Kidney (tissue), 14 donors: ENCODE measurements around the gene TJP1. TPM values are rescaled to one million over a fixed set of nuclear protein-coding genes. Genes with fewer than 3 reads are reported as not detected.

ENCODE experiments used
- DNase-seq, 5 donors: peaks; one replicate each; pipeline ENCODE4 v3.0.0-alpha.2; 2013 to 2020
- FAIRE-seq: peaks from 2 replicates; lab custom pipeline; 2012; peaks lifted over from hg19 to GRCh38; lab: Jason Lieb, UNC
- H3K27ac ChIP-seq, 2 donors: one replicate each; pipeline ENCODE4 v1.7.0; 2013; ENCODE audit warnings: low read depth in 2 of 2, low read length in 2 of 2, inconsistent platforms in 1 of 2
- H3K27me3 ChIP-seq: one replicate; pipeline ENCODE4 v1.7.1; 2013; ENCODE audit warnings: low read length, inconsistent platforms; ENCODE audit not compliant: control insufficient read depth, insufficient read depth
- H3K36me3 ChIP-seq, 3 donors: one replicate each; pipeline versions ENCODE4 v1.7.0 to v1.7.1; 2013; ENCODE audit warnings: low read length in 3 of 3, control low read depth in 1 of 3, inconsistent platforms in 1 of 3; ENCODE audit not compliant: insufficient read depth in 3 of 3, control insufficient read depth in 2 of 3
- H3K4me1 ChIP-seq, 3 donors: one replicate each; pipeline versions ENCODE4 v1.7.0 to v1.7.1; 2013; ENCODE audit warnings: low read length in 3 of 3, inconsistent platforms in 1 of 3, low read depth in 1 of 3; ENCODE audit not compliant: control insufficient read depth in 2 of 3, insufficient read depth in 2 of 3
- H3K4me3 ChIP-seq, 3 donors: one replicate each; pipeline versions ENCODE4 v1.7.0 to v1.8.1; 2013; ENCODE audit warnings: low read length in 3 of 3, control low read depth in 1 of 3, inconsistent platforms in 1 of 3
- H3K9ac ChIP-seq, 3 donors: one replicate each; pipeline versions ENCODE4 v1.7.0 to v1.7.1; 2013; ENCODE audit warnings: low read length in 3 of 3, control low read depth in 1 of 3, inconsistent platforms in 1 of 3
- H3K9me3 ChIP-seq, 3 donors: one replicate each; pipeline versions ENCODE4 v1.7.0 to v1.7.1; 2013; ENCODE audit warnings: low read length in 3 of 3, control low read depth in 1 of 3, inconsistent platforms in 1 of 3; ENCODE audit not compliant: control insufficient read depth in 2 of 3, insufficient read depth in 1 of 3
- CTCF ChIP-seq: IDR thresholded peaks from 3 replicates; pipeline ENCODE4 v1.5.1; 2012; ENCODE audit warnings: mild to moderate bottlenecking, moderate library complexity, borderline replicate concordance; ENCODE audit not compliant: insufficient read depth; ENCODE audit errors: extremely low read depth
- intact Hi-C: fragments of 100-400 bp; cut with DNase I; formaldehyde crosslinking; loops from one replicate; pipeline ENCODE4 v1.11.1; 2022
- polyA plus RNA-seq: library from polyadenylated mRNA; stranded (reverse); fragments of 350-450 nt; fragmentation: Illumina TruSeq; extraction: RNeasy Lipid Tissue Mini Kit (QIAGEN cat#74804); gene quantifications from one replicate; pipeline ENCODE4 v1.2.3, GENCODE V29; 2014; ENCODE audit warnings: low read depth, low replicate concordance; ENCODE audit not compliant: insufficient read depth
- total RNA-seq: library from RNA; stranded (reverse); fragmentation: NEBNext Ultra II Directional; extraction: Animal tissue kit (Norgen Biotek cat#: 25700); gene quantifications from one replicate; pipeline ENCODE4 v1.2.1, GENCODE V29; 2021
- donor health status: control.
- donor health status: control.
- donor health status: control.
- donor health status: control.
- donor health status: control.
- donor health status: DM: yes; HTN: yes; CAD: no.
- donor health status: Normal renal cell carcinoma (clear cell type).

Gene TJP1
- total and polyA plus RNA-seq, 2 donors from 2014 or later, result 17.7 to 121 TPM

GRCh38 chr15:29822684-29823459, 604 bp upstream of the TJP1 start:
- Histone ChIP-seq H3K4me3 (peak overlapping the region; percentile 72 to 92 (median 84)), H3K4me1 (peaks cover 3 to 6% (median 4%) of the 10 kb centered on the region in 3 donors), H3K27me3 (no peaks in the 10 kb centered on the region), H3K9ac (peak overlapping the region; percentile 29 to 71 (median 51)), H3K36me3 (no peaks in the 10 kb centered on the region), H3K9me3 (no peaks in the 10 kb centered on the region), H3K27ac (peak overlapping the region; percentile 95 to 96)
- intact Hi-C loops, result no loop called here
- DNase-seq, result peak in 4 of 5 donors; percentile 73 to 92 (median 91)
- no peak for TF ChIP-seq CTCF
- no peak for FAIRE-seq

GRCh38 chr15:29821416-29822099, 710 bp downstream of the TJP1 start:
- peaks cover 3 to 6% (median 4%) of the 10 kb centered on the region in 3 donors for H3K4me1 ChIP-seq
- H3K4me3 ChIP-seq, result peak overlapping the region; percentile 77 to 96 (median 95)
- intact Hi-C loops, result no loop called here
- H3K9ac ChIP-seq, result peak overlapping the region; percentile 64 to 75 (median 68)
- DNase-seq (peak; percentile 85 to 93 (median 89)), FAIRE-seq (no peak)
- H3K27ac ChIP-seq, result peak overlapping the region; percentile 95 to 96
- no peaks in the 10 kb centered on the region for H3K9me3 ChIP-seq
- TF ChIP-seq CTCF, result peak; percentile 17
- H3K36me3 ChIP-seq, result no peaks in the 10 kb centered on the region
- H3K27me3 ChIP-seq, result no peaks in the 10 kb centered on the region

- peak in 2 of 5 donors; percentile 54 to 64 for DNase-seq
- intact Hi-C loops, result no loop called here
- H3K9ac ChIP-seq, result peak overlapping the region; percentile 6 to 64 (median 55)
- no peaks in the 10 kb centered on the region for H3K9me3 ChIP-seq
- H3K4me1 ChIP-seq, result peaks cover 4 to 10% (median 7%) of the 10 kb centered on the region in 3 donors
- no peaks in the 10 kb centered on the region for H3K27me3 ChIP-seq
- H3K36me3 ChIP-seq, result no peaks in the 10 kb centered on the region
- H3K4me3 ChIP-seq, result peak overlapping the region; percentile 77 to 96 (median 95)
- peak overlapping the region in 1 of 2 donors; percentile 8 for H3K27ac ChIP-seq
- no peak for FAIRE-seq
- TF ChIP-seq CTCF, result no peak
These were observed 1.7 kb downstream of the TJP1 start for GRCh38 chr15:29820394-29821154.
